Measurements from ENCODE around the gene MTHFD1.

MTHFD1 gene

GRCh38 chr14:64507376-64508156, 119.4 kb downstream of the MTHFD1 start:
- peaks cover 13% of the 10 kb centered on the region for H3K4me1 ChIP-seq (ENCODE audit: control insufficient read depth, insufficient read depth, low read length)
- H3K27me3 ChIP-seq (ENCODE audit: control insufficient read depth in 1 of 2, insufficient read depth in 2 of 2, low read length in 2 of 2): no peaks in the 10 kb centered on the region
- H3K9ac ChIP-seq (ENCODE audit: low read length in 2 of 2): no peak overlapping the region
- no peaks in the 10 kb centered on the region for H3K36me3 ChIP-seq (ENCODE audit: control insufficient read depth in 2 of 2, insufficient read depth in 2 of 2, low read length in 2 of 2)
- no peaks in the 10 kb centered on the region for H3K9me3 ChIP-seq (ENCODE audit: control insufficient read depth in 2 of 2, low read length in 2 of 2)
- H3K4me3 ChIP-seq (ENCODE audit: low read length in 2 of 2): no peak overlapping the region
- H3K27ac ChIP-seq (ENCODE audit: low read length): no peak overlapping the region

GRCh38 chr14:64508215-64508776, 120.1 kb downstream of the MTHFD1 start:
- Histone ChIP-seq H3K4me3 (ENCODE audit: low read length in 2 of 2) (no peak overlapping the region), H3K36me3 (ENCODE audit: control insufficient read depth in 2 of 2, insufficient read depth in 2 of 2, low read length in 2 of 2) (no peaks in the 10 kb centered on the region), H3K9ac (ENCODE audit: low read length in 2 of 2) (no peak overlapping the region), H3K27me3 (ENCODE audit: control insufficient read depth in 1 of 2, insufficient read depth in 2 of 2, low read length in 2 of 2) (no peaks in the 10 kb centered on the region), H3K4me1 (ENCODE audit: control insufficient read depth, insufficient read depth, low read length) (peaks cover 9% of the 10 kb centered on the region), H3K9me3 (ENCODE audit: control insufficient read depth in 2 of 2, low read length in 2 of 2) (no peaks in the 10 kb centered on the region), H3K27ac (ENCODE audit: low read length) (no peak overlapping the region)

DNA sequence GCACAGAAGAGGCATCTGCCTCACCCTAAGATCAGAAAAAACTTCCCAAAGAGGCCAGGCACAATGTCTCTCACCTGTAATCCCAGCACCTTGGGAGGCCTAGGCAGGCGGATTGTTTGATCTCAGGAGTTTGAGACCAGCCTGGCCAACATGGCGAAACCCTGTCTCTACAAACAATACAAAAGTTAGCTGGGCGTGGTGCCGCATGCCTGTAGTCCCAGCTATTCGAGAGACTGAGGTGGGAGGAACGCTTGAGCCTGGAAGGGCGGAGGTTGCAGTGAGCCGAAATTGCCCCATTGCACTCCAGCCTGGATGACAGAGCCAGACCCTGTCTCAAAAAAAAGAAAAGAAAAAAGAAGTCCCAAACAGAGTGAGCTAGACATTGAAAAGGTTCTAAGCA, 120.9 kb downstream of the MTHFD1 start:
- Histone ChIP-seq H3K27me3 (ENCODE audit: control insufficient read depth in 1 of 2, insufficient read depth in 2 of 2, low read length in 2 of 2) (no peaks in the 10 kb centered on the region), H3K36me3 (ENCODE audit: control insufficient read depth in 2 of 2, insufficient read depth in 2 of 2, low read length in 2 of 2) (no peaks in the 10 kb centered on the region), H3K4me1 (ENCODE audit: control insufficient read depth, insufficient read depth, low read length) (peaks cover 9% of the 10 kb centered on the region), H3K4me3 (ENCODE audit: low read length in 2 of 2) (no peak overlapping the region), H3K27ac (ENCODE audit: low read length) (no peak overlapping the region), H3K9me3 (ENCODE audit: control insufficient read depth in 2 of 2, low read length in 2 of 2) (no peaks in the 10 kb centered on the region), H3K9ac (ENCODE audit: low read length in 2 of 2) (no peak overlapping the region)

Measured in stomach smooth muscle (tissue), 2 donors.